ENCODE results near the gene DARS1.

The DARS1 gene

DNA sequence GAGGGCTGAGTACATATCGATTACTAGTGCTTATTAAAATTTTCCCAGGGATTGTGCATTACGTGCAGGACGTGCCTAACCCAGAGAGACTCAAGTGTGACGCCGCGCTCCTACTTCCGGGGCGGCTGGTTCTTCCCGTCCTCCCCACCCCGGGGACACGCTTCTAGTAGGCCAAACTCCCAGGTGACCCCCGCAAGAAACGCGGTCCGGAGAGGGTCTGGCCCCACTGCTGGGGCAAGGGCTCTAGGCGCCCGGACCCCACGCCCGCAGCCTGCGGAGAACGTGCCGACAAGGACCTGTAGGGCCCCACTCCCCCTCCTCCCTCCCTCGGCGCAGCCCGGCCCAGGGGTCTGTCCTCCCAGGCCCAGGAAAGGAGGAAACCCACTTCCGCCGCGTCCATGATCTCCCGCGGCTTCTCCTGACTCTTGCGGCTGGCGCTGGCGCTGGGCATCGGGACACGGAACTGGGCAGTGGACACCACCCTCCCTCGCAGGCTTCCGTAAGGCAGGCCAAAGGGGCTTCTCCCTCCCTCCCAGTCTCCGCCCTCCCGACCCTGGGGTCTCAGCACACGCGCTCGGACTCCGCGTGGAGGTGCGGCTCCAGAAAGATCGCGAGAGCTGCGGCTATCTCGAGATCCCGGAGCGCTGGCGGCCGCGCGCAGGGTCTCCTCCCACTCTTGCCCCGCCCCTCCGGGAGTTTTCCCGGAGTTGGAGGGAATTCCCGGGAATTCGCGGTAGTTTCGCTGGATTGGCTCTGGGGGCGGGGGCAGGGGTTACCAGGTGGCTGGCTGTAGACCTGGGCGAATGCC is at the start of gene DARS1:
TSS of gene DARS1 (minus strand) at position 609 of the 808 bp plus-strand sequence. CDS start at position 451, 158 bp downstream.
- peak; percentile 75 to 79 for DNase-seq (ENCODE audit: low read depth in 2 of 2)

DNA sequence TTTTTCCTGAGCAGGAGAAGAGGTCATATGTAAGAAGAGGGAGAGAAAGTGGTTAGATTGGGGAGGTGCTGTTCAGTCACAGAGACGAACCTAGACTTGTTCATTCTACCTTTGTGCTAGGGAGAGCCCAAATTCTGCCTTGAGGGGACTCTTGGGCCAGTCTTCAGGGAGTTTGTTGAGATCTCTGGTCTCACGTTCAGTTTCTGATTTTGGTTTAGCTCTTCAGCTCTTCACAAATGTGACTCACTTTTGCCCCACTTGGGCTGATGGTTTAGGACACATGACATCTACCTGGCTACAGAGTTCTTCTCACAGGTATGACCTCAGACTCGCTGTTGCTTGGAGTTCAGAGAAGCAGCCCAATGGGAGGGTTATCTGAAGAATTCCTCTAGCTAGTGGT is 49.2 kb upstream of the DARS1 start:
- no peak for DNase-seq (ENCODE audit: low read depth in 2 of 2)

DNA sequence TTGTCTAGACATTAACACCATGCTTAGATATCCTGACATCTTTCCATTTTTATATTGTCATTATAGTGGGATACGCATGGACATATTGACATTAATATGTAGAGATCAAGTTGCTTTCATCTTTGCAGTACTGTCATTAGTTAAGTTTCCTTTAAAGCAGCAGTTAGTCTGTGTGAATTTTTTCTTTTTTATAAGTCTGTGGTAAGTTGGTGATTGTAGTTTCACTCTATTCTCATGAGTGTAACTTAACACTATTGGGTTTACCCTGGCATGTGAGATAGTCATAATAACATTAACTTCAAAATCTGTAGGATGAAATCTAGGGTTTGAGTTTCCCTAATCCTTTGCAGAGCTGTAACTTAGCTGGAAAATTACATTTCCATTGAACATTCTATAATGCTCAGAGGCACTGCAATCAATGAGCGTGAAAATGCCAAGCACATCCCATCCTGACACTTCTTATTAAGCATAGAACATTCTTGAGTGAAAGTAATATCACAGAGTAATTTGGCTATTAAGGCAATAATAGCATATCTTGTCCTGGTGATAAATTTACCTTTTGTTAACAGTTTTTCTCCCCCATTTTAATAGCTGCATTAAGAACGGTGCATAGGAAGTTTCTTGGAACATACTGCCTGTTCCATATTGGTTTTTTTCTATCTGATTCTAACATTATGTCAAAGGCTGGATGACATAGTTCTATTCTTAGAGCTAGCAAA is 47.5 kb upstream of the DARS1 start:
- no peak for DNase-seq (ENCODE audit: low read depth in 2 of 2)

DNA sequence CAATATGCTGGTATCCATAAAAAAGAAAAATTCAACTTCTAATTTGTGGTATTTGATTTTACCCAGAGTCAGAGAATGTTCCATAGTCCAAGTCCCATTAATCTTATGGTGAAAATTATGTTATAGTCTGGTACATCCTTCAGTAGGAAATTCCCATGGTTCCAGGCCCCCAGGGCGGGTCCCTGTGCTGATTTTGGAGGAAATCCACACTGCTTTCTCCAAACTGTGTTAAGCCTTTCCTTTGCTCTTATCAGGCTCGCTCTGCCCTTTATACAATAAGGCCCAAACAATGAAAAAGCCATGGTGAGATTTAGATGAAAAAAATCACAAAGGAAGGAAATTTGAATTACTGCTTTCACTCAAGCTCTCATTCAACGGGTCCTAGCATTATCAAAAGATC is 46.8 kb upstream of the DARS1 start:
- no peak for DNase-seq (ENCODE audit: low read depth in 2 of 2)

DNA sequence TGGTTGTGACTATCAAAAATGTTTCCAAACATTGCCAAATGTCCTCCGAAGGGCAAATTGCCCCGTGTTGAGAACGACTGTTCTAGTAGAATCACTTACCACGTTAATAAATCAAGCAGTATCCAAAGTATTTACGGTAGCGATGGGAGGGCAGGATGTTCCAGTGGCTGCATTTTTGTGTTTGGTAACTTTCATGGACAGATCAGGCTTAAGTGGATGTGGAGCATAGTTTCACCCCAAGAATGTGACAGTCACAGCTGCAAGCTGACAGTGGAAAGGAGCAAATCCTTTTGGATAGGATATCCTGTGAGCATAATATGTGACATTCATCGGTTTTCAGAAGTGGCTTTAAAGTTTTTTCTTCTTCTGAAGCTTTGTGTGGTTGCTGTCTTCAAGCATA is 46.3 kb upstream of the DARS1 start:
- DNase-seq (ENCODE audit: low read depth in 2 of 2), result no peak

DNA sequence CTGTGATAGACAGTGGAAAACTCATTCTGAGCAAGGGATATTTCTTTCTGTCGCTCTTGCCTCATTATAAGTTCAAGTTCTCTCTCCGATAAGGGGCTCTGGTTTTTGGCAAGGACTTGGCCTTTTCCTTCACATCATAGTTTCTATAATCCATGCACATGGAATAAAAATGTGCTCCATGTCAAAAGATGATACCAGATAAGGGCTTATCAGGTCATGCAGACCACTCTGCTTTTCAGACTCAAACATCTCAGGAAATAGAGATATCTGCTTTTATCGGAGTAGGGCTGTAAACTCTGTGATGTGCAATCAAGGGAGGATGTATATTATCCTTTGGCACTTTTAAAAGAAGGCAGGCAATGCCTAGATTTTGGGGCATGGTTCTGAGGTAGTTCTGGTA is 45.0 kb upstream of the DARS1 start:
- no peak for DNase-seq (ENCODE audit: low read depth in 2 of 2)

DNA sequence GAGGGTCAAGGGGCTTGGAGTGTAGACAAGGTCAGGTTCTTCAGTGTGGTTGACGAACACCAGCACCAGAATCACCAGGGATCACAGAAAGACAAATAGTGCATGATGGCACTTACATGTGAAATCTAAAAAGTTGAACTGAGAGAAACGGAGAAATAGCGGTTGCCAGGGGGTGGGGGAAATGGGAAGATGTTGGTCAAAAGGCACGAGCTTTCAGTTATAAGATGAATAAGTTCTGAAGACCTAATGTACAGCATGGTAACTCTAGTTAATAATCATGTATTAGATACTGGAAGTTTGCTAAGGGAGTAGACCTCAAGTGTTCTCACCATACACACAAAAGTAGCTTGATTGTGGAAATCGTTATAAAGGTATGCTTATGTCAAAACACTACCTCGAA is 43.7 kb upstream of the DARS1 start:
- DNase-seq (ENCODE audit: low read depth in 2 of 2), result no peak

DNA sequence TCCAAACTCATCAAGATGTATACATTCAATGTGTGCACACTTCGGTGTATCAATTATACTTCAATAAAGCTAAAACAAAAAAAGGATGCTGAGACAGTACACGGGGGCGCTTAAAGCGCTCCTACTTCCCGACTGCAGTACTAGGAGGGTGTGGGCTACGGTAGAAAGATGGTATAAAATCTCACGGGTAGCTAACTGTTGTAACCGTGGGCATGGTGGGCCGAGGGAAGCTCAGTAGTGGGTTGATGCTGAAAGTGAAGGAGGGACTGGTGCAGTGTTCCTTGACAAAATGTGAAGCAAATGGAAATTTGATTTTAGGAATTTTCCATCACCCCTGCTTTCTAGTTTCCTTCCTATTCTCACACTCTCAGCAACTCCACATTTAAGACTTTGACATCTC is 42.6 kb upstream of the DARS1 start:
- DNase-seq (ENCODE audit: low read depth in 2 of 2), result no peak

DNA sequence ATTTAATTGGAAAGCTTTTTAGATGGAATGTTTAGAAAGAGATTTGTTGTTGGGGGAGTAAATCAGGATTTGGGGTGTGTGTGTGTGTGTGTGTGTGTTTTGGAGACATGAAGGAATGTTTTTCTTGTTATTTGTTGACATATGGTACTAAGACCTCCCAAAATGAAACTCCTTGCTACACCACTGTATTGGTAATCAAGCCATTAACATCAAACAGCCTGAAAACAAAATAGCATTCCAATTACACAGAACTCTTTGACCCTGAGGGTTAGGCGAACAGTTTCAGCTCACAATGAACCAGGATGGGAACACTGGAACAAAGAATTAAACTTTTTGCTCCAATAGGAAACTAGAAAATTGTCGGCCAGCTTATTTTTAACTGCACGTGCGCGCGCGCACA is 41.7 kb upstream of the DARS1 start:
- no peak for DNase-seq (ENCODE audit: low read depth in 2 of 2)

DNA sequence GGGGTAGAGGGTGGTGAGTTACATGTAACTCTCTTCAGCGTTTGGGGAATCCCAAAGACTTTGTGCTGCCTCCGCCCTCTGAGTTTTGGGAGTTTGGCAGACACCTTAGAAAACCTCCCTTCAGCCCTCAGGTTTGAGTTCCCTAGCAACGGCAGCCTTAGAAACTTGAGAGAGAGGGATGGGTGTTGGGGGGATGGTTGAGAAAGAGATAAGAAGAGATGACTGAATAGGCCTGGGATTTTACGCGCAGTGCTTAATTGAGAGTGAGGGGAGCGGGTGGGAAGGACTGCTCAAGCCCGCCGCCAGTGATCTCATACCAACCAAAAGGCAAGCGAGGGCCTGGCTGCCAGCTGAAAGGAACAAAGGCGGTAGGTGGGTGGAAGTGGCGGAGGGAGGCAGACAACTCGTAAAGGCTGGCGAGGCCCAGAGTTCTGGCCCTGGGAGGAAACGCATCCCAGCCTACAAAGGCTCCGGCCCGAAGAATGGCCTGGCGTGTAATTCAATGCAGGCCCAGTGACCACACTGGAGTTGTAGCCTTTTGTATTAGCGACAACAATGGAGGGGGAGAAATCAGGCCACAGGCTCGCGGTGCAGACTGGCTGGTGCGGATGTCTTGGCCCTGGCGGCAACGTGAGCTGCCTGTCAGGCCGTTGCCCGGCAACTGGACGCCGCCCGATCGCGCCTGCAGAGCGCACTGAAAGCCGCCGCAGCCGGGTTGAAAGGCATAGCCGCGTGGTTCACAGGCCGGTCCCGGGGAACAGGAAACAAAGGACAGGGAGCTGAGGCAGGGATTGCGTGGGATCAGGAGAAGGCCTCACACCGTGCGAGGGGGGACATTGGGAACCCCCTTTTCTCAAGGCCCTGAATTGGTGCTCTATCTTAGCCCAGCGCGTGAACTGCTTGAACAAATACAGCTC is 39.9 kb upstream of the DARS1 start:
- peak; percentile 12 to 32 for DNase-seq (ENCODE audit: low read depth in 2 of 2)

DNA sequence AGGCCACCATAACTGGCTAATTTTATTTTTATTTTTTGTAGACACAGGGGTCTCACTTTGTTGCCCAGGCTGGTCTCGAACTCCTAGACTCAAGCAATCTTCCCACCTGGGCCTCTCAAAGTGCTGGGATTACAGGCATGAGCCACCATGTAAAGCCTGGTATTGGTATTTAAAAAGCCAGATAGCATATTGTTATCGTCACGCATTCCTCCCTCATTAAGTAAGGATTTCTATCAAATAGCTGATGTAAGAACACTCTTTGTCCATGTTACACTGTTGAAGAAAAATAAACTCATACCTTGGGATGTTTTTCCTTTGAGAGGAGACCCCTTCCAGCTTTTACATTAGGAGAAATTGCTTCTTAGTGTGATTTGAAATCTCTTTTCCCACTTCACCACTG is 39.2 kb upstream of the DARS1 start:
- no peak for DNase-seq (ENCODE audit: low read depth in 2 of 2)

DNA sequence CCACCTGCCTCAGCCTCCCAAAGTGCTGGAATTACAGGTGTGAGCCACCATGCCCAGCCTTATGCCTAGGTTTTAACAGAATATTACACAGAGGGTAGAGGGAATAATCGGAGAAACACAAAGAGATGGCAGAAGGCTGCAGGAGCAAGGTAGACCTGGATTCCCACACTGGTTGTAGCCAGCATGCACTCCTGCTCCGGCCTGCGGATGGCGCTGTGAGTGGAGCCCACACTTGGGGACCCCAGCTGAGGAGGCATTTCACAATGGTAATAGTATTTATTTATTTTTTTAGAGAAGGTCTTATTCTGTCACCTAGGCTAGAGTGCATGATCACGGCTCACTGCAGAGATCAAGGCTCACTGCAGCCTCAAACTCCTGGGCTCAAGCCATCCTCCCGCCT is 38.8 kb upstream of the DARS1 start:
- DNase-seq (ENCODE audit: low read depth in 2 of 2), result no peak

DNA sequence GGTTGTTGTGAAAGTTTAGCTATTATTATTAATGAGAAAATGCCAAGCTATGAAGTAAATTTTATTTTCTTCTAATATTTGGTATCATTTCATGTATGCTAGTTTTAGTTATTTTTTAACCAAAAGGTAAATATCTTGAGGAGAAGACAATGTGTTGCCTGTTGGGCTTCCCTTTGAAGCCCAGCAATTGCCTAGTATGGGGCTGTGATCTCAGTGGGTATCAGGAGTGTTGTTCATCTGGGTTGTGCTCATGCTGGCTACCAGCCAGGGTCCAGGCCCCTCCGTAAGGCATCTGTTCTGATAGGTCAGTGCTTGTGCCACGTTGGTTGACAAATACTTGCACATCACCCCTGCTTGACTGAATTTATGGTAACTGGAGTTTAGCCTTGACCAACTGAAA is 38.0 kb upstream of the DARS1 start:
- no peak for DNase-seq (ENCODE audit: low read depth in 2 of 2)

DNA sequence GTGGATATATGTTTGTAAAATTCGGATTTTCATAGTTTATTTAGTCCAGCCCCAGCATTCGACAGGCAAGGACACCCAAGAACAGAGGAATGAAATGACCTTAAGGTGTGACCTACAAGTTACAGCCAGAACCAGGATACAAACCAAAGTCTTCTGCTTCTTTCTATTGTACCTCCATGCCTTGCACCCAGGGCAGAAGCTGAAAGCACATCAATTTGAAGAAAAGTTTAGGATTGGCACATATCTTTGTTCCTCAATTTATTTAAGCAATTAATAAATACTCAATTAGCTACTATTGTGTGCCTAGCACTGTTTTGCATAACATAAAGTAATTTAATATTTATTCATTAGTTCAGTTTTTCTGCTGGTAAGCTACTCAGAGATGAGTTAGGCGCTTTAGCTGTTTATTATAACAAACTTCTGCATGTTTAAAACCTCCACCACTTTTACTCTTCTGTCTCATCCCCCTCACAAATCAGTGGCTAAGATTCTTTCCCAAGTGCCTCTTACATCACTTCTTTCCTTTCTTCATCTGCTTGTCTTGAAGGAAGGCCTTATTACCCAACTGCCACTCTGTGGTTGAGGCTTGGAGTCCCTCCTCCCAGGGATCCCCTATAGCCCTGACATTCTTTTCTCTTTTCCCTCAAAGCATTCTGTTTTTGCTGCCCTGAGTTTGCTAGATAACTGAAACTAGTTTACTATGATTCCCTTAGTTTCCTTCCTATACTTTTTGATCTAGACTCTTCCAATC is 37.1 kb upstream of the DARS1 start:
- no peak for DNase-seq (ENCODE audit: low read depth in 2 of 2)

DNA sequence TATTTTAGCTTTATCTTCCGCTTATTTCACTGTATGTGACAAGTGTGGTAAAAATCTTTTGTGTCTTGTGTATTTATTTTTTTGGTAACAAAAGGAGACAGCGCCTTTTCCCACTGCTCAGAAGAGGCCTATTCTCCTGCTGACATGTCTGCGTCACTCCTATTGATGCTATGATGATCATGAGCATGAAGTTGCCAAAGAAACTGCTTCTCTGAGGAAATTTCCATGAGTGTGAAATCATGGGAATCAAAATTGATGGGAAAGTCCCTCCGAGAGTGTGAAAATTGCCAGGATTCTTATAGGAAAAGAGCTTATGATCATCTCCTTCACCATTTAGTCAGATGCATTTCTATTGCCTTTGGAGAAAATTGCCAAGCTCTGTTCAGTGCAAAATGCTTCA is 36.5 kb upstream of the DARS1 start:
- no peak for DNase-seq (ENCODE audit: low read depth in 2 of 2)

DNA sequence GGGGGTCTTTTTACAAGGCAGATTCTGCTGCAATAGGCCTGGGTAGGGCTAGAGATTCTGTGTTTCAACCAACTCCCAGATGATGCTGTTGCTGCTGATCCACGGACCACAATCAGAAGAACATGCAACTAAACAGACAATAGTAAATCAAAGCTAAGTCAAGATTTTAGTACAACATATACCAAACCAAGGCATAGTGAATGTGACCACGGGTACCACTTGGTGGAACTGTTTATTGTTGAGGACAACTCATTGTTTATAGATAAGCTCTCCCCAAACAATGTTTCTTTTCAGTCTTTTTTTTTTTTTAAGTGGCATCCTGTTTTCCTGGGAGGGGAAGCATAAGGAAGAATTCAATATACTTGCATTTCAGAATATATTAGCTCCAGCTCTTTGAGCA is 36.0 kb upstream of the DARS1 start:
- DNase-seq (ENCODE audit: low read depth in 2 of 2), result no peak

DNA sequence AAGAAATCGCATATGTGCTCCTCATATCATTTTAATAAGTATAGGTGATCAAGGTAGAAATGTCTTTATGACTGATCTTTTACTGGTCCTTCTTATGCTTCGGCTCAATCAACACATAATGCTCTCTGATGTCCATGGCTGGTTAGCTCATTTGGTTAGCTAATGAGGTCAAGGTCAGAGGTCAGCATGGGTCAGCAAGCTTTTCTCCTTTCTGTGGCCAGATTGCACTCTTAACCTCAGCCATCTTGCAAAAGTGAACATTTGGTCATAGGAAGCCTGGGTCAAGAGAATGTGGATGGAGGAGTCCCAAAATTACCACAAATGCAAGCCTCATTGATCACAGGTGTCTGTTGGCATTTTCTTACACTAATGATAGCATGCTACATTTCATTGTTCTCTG is 35.4 kb upstream of the DARS1 start:
- no peak for DNase-seq (ENCODE audit: low read depth in 2 of 2)

DNA sequence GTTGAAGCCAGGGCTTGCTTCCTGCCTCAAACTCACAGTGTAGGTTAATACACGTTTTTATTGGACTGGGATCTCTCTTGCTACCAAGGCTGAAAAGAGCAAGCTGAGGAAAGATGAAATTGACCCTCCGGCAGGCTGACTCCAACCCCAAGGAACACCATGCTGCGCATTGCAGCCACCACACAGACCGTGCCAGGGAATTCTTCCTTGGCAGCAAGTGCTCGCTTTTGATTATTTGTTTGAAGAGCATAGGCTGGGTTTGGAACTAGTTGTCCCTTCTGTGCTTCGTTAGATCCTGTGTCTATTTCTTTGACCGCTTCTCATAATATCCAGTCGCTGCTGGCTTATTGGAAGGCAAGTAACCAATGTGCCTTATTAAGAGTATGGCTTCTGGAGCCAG is 34.4 kb upstream of the DARS1 start:
- DNase-seq (ENCODE audit: low read depth in 2 of 2), result no peak

DNA sequence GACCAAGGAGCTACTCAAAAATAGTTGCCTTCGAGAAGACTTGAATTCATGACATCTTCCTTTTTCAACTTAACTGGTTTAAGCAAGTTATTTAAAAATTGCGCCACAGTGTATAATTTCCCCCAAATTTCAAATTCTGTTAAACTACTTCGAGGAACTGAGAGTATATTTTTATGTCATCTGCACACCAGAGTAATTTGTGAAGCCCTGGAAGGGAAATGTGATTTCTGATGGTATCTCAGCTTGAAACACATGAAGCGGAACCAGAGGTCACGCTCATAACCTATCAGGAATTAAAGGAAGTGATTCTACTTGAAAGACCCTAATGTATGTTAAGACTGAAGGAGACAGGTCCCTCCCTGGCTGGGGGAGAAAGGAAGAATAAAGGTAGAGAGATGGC is 33.9 kb upstream of the DARS1 start:
- no peak for DNase-seq (ENCODE audit: low read depth in 2 of 2)

DNA sequence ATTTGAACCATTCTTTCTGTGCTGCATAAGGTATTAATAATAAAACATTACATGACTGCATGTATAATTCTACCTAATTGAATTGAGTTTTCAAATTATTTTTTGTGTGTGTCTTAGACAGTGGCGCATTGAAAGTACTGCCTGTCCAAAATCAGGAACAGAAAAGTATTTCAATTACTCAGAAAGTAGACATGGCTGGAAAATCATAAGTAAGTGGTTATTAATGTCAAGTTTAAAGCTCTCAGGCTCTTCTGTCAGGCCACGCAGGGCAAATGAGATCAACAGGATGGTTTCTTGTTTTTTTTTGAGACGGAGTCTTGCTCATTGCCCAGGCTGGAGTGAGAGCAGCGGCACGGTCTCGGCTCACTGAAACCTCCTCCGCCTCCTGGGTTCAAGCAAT is 32.4 kb upstream of the DARS1 start:
- no peak for DNase-seq (ENCODE audit: low read depth in 2 of 2)

DNA sequence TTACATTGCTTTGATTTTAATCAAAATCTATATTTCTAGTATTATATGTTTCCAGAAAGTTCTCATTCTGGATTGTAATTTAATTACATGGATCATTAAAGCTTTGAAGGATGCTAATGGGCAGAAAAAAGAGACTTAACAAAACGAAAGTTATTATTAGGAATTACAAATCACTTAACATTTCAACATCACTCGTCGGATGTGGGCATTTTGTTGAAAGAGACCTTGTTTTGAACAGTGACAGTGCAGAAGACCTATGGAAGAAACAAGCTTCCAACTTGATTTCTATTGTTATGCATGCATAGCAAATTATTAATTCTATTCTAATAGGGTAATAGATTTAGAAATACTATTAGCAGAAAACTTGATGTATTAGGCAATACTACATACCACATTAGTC is 31.4 kb upstream of the DARS1 start:
- DNase-seq (ENCODE audit: low read depth in 2 of 2), result no peak

DNA sequence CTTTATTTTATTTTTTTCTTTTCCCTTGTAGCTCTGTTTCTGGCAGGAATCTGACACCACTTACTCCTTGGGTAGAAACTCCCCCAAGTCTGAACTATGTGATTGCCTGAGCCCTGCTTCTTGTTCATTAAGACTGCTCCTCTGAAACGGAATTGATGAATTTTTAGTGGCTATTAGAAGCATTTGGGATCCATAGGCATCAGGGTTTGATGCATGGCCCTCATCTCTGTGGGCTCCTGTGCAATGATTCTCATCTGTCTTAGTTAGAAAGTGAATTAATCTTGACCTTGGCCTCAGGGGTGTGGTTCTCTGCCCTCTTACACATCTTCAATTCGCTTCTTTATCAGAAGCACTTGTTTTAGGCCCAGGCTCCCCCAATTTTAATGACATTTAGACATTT is 31.0 kb upstream of the DARS1 start:
- no peak for DNase-seq (ENCODE audit: low read depth in 2 of 2)
